ENCODE results near the gene NCMAP.

NCMAP gene

DNA sequence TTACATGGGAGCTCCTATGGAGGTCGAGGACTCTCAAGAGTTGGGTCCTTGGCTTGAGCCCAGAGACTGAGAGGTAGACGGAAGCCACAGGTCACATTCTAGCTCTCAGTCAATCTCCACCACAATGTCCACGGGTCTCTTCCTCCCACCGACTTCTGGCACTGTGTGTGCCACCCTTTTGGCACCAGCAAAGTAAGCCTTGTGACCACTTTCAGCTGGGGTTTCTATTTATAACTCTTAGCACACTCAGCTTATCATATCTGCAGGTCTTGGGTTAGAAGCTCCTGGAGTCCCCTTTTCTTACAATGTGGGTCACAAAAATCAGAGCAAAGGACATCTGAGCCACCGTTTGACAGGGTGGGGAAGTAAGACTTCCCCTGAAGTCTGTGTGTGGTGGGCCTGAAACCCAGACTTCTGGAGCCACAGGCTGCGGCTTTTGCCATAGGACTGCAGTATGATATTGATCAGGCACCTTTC is 28.3 kb downstream of the NCMAP start:
- no peak for DNase-seq (ENCODE audit: low spot score)
- no peak for TF ChIP-seq CTCF (IDR thresholded peaks at IDR 0.05; ENCODE audit: extremely low read depth, insufficient read depth, missing control alignments)
- in situ Hi-C loops (cut with MboI; ENCODE audit: low pct_unique_long_range_greater_than_20kb, low sequenced_read_pairs, unreplicated experiment) = loop anchor here (25.0 kb wide), 1 partner anchor 372 kb away; no protein-coding TSS in a partner anchor

GRCh38 chr1:24586119-24586518 is 30.2 kb downstream of the NCMAP start:
- no peak for TF ChIP-seq CTCF (IDR thresholded peaks at IDR 0.05; ENCODE audit: extremely low read depth, insufficient read depth, missing control alignments)
- no peak for DNase-seq (ENCODE audit: low spot score)
- in situ Hi-C loops (cut with MboI; ENCODE audit: low pct_unique_long_range_greater_than_20kb, low sequenced_read_pairs, unreplicated experiment) = loop anchor here (25.0 kb wide), 1 partner anchor 374 kb away; no protein-coding TSS in a partner anchor

- in situ Hi-C loops (cut with MboI; ENCODE audit: low pct_unique_long_range_greater_than_20kb, low sequenced_read_pairs, unreplicated experiment) = loop anchor here (25.0 kb wide), 1 partner anchor 375 kb away; no protein-coding TSS in a partner anchor
- peak; percentile 79 for DNase-seq (ENCODE audit: low spot score)
- TF ChIP-seq CTCF (IDR thresholded peaks at IDR 0.05; ENCODE audit: extremely low read depth, insufficient read depth, missing control alignments) = peak; percentile 75
Measured at GRCh38 chr1:24586970-24587820, 31.3 kb downstream of the NCMAP start.

DNA sequence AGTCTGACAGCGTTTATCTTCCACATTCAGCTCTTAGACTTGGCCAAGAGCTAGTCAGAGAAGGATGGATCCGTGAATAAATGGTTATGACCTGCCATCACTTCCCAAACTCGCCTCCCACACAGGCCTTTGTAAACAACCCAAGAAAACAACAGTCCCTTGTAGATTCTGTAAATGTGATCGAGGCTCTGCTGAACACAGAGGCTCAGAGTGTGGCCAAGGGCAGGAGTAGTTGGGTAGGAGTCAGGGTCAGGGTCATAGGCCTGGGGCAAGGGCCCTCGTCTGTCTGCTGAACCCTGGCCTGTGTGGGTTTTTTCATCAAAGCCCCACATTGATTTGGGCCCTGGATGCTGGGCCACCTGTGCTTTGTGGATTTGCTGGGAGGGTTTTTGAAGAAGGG is 32.7 kb downstream of the NCMAP start:
- TF ChIP-seq CTCF (IDR thresholded peaks at IDR 0.05; ENCODE audit: extremely low read depth, insufficient read depth, missing control alignments) = no peak
- in situ Hi-C loops (cut with MboI; ENCODE audit: low pct_unique_long_range_greater_than_20kb, low sequenced_read_pairs, unreplicated experiment) = loop anchor here (25.0 kb wide), 1 partner anchor 376 kb away; no protein-coding TSS in a partner anchor
- DNase-seq (ENCODE audit: low spot score) = no peak

- in situ Hi-C loops (cut with MboI; ENCODE audit: low pct_unique_long_range_greater_than_20kb, low sequenced_read_pairs, unreplicated experiment) = loop anchor here (25.0 kb wide), 1 partner anchor 377 kb away; no protein-coding TSS in a partner anchor
- TF ChIP-seq CTCF (IDR thresholded peaks at IDR 0.05; ENCODE audit: extremely low read depth, insufficient read depth, missing control alignments) = no peak
- DNase-seq (ENCODE audit: low spot score) = no peak
Measured at GRCh38 chr1:24589200-24589599, 33.3 kb downstream of the NCMAP start.

DNA sequence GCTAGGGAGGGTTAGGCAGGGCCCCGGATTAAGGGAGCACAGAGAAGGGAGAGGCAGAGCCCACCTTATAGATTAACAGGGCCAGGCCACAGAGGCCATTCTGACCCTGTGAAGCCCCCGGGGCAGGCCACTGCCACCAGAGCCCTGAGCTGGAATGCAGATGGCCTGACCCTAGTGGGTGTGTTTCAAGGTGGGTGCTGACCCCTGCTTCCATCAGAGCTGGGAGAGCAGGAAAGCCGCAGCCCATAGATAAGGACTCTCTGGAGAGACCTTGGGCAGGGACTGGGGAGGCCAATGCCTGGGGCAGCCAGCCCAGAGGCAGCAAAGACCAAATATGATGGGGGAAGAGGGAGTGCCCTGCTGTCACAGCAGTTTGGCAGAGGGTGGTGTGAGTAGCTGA is 35.9 kb downstream of the NCMAP start:
- in situ Hi-C loops (cut with MboI; ENCODE audit: low pct_unique_long_range_greater_than_20kb, low sequenced_read_pairs, unreplicated experiment) = loop anchor here (25.0 kb wide), 1 partner anchor 379 kb away; no protein-coding TSS in a partner anchor
- no peak for TF ChIP-seq CTCF (IDR thresholded peaks at IDR 0.05; ENCODE audit: extremely low read depth, insufficient read depth, missing control alignments)
- no peak for DNase-seq (ENCODE audit: low spot score)
